GM18909 (cell line): ENCODE measurements around the gene OR2AJ1.

Experiments used
- ATAC-seq: cut with Tn5 transposase; IDR thresholded peaks from one replicate; pipeline ENCODE4 v1.9.1; 2021; ENCODE audit warnings: mild to moderate bottlenecking; ENCODE audit not compliant: unreplicated experiment, poor library complexity

OR2AJ1 gene, protein sequence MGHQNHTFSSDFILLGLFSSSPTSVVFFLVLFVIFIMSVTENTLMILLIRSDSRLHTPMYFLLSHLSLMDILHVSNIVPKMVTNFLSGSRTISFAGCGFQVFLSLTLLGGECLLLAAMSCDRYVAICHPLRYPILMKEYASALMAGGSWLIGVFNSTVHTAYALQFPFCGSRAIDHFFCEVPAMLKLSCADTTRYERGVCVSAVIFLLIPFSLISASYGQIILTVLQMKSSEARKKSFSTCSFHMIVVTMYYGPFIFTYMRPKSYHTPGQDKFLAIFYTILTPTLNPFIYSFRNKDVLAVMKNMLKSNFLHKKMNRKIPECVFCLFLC

DNA sequence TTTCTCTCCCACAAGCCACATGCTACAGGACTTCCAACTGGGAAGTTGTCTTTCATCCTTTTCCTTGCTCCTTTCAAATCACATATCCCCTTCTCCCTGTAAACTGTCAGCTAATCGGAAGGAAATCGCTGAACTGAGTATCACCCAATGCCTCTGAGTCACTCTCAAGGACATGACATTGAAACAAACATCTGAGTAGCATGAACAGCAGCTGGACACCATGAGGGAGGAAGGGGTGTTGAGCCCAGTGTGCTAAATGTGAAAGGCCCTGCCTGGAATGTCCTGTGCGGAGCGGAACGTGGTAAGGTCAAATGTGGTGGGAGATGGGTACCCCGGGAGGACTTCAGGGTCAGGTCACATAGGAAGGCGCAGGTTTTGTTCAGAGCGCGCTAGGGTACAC, at the start of gene OR2AJ1:
Gene OR2AJ1 (plus strand): TSS at position 22 of the 400 bp plus-strand sequence. CDS start 8,880 bp downstream, outside the sequence.
- no peak for ATAC-seq

GRCh38 chr1:247883346-247883745, 41.3 kb upstream of the OR2AJ1 start:
- no peak for ATAC-seq

GRCh38 chr1:247884797-247885413, 39.8 kb upstream of the OR2AJ1 start:
- ATAC-seq, result no peak

- ATAC-seq, result no peak
Observed at GRCh38 chr1:247895163-247895637, 29.5 kb upstream of the OR2AJ1 start, which contains the start of gene OR2W3. TSS of gene OR2W3 (plus strand) at chr1:247895587. CDS start at chr1:247895587, 0 bp downstream.

GRCh38 chr1:247895976-247896375, 28.7 kb upstream of the OR2AJ1 start:
- no peak for ATAC-seq

- ATAC-seq, result no peak
Observed at GRCh38 chr1:247904122-247904521, 20.6 kb upstream of the OR2AJ1 start.

DNA sequence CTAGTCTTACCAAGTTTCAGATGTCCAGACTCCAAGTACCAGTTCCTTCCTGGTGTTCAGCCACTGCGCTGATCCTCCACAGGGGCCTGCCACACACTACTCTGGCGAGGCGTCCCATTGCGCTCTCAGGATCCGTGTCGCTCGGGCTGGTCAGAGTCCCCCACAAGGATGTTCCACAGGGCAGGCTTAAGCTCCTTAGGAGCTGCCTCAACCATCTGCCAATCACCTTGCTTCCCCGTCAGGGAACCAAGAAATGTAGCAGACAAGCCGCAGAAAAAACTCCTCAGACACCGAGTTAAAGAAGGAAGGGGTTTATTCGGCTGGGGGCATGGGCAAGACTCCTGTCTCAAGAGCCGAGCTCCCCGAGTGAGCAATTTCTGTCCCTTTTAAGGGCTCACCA, 19.5 kb upstream of the OR2AJ1 start:
- no peak for ATAC-seq

DNA sequence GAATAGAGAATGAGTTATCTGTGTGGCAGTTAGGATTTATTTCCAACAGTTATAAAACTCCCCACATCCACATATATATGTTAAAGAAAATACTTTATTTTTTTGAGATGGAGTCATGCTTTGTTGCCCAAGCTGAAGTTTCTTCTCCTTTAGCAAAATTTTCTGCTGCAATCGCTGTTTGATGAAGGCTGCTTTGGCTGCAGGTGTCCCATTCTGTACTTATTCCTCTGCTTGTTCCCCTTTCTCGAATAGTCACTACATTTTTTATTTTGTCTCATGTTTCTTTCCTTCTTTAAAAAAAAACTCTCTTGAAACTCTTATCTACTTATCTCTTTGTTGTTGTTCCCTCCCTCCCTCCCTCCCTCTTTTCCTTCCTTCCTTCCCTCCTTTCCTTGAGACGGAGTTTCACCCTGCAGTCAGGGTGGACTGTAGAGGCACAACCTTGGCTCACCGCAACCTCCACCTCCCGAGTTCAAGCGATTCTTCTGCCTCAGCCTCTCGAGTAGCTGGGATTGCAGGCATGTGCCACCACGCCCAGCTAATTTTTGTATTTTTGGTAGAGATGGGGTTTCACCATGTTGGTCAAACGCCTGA, 18.7 kb upstream of the OR2AJ1 start:
- ATAC-seq, result peak; percentile 20

DNA sequence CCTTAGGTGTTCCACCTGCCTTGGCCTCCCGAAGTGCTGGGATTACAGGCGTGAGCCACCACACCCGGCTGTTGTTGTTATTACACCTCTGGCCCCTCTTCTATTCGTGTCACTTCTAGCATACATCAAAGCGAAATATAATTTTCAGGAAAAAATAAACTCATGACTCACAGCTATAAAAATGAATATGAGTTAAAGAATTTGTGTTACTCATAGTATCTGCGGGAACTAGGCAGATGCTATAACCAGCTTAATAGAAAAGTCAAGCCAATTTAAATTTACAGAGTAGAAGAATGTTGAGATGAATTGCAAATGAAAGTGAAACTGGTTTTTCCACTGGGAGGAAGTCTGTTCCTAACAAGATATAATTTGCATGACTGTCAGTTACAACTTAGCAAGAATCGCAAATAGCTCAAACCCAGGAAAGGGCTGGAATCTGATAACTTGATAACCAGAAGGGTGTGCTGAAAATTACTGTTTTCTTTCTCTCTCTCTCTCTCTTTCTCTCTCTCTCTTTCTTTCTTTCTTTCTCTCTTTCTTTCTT, 18.1 kb upstream of the OR2AJ1 start:
- ATAC-seq, result peak; percentile 42

DNA sequence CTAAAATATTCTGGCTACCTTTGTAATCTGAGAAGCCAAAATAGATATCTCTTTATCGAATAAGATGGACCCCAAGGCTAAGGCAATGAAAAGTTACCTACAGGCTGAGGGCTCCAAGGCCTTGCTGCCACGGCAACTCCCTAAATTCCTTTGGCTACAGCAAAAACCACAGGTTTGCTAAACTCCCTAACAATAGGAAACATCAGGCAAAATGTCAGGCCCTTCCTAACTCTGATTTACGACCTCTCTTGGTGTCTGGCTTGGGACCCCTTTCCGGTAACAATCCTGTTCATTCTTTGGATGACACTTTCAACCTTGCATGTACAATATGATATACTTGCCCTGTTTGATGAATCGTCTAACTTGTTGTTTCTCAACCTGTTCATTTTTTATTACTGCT, 15.9 kb upstream of the OR2AJ1 start:
- ATAC-seq, result no peak

- ATAC-seq, result no peak
Observed at GRCh38 chr1:247913786-247914185, 10.9 kb upstream of the OR2AJ1 start.

DNA sequence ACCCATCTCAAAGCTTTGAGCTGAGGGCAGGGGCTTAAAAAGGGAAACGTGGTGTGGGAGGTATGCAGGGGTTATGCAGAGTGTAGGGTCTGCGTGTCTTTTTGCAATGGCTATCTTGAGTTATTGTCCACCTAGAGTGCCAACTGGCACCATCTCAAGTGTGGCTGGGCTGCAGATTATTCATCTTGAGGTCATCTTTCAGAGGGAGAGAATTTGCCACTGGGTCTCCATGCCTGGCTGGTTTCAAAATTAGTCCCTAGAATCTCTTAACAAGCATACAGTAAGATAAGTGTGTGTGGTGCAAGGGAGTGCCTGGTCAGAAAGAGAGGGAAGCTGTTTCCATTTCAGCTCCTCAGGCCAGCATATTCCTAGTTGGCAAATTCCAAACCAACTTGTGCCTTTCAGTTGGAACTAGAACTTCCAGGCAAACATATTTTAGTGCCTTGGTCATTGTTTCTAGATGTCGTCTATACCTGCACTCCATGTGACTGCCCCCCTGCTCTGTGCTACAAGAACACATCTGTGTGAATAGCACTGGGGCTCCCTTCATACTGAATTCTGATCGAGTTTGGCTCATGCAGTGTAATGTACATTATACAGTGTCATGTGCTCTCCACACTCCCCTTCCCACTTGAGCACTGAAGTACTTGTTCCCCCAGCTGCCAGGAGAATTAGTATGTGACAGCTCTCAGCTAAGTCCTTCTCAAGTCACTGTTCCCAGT, 9.6 kb upstream of the OR2AJ1 start:
- no peak for ATAC-seq

DNA sequence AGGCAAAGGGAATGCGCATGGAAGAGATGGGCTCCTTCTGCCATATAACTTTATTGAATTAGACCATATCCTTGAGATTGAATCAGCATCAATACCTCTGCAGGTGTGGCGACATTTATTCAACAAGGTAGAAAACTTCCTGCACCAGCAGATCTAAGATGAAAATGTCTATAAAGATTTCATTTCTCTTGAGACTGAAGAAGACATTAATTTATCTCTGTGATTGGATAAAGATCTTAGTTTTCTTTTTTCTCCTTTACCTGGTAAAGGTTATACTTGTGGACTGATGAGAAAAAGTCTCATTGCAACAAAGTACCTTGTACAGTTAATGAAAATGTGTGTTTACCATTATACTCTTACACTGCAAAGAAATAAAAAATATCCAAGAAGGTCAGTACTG, 4.7 kb upstream of the OR2AJ1 start, which contains the start of gene OR2T8:
Gene OR2T8 (plus strand): TSS at position 301 of the 400 bp plus-strand sequence. CDS start 766 bp downstream, outside the sequence.
- no peak for ATAC-seq

- ATAC-seq, result no peak
Observed at GRCh38 chr1:247923941-247924340, 748 bp upstream of the OR2AJ1 start.

DNA sequence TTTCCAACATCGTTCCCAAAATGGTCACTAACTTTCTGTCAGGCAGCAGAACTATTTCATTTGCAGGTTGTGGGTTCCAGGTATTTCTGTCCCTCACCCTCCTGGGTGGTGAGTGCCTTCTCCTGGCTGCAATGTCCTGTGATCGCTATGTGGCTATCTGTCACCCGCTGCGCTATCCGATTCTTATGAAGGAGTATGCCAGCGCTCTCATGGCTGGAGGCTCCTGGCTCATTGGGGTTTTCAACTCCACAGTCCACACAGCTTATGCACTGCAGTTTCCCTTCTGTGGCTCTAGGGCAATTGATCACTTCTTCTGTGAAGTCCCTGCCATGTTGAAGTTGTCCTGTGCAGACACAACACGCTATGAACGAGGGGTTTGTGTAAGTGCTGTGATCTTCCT, 9.3 kb downstream of the OR2AJ1 start:
- no peak for ATAC-seq

DNA sequence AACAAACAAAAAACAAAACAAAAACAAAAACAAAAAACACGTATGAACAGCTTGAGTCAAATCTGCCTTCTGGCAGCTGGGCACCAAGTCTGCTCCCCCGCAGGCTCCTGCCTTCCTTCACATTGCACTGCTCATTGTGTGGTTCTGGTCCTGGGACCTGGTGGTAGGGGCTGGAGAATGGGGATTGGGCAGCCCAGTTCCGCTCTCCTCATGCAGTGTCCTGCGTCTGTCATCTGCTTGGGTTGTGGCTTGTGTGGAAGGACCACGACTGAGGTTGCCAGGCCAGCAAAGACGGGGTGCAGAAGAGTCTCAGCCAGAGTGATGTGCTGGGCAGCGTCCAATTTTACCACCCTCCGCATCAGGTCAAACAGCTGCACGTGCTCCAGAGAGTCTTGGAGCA, 11.1 kb downstream of the OR2AJ1 start:
- no peak for ATAC-seq

DNA sequence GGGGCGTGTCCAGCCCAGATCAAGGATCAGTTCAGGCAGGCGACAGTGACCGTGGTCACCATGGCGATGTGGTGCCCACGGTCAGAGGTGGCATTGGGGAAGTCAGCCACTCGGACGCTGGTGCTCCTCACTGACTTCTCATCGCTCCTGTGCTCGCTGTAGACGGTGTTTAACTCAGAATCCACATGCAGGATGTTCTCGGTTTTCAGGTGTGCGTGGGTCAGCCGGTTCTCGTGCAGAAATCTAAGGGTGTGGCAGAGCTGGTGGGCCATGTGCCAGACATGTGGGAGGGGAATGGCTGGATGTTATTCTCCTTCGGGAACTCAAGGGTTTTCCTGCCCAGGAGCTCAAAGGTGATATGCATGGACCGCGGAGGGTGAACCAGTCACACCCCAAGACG, 11.7 kb downstream of the OR2AJ1 start:
- no peak for ATAC-seq

- ATAC-seq, result peak; percentile 100
Observed at GRCh38 chr1:247936965-247937734, 12.5 kb downstream of the OR2AJ1 start.

GRCh38 chr1:247942624-247943023, 17.9 kb downstream of the OR2AJ1 start:
- ATAC-seq, result no peak

DNA sequence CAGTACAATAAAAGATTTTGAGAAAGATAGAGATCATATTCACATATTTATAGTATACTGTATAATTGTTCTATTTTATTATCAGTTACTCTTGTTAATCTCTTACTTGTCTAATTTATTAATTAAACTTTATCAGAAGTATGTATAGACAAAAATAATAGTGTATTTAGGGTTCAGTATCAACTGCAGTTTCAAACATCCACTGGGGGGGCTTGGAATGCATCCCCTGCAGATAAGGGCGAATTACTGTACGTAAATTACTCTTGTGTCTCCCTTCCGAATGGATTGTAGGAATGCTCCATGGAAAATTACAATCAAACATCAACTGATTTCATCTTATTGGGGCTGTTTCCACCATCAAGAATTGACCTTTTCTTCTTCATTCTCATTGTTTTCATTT, 23.9 kb downstream of the OR2AJ1 start, which contains the start of gene OR2L8:
Gene OR2L8 (plus strand): TSS at position 301 of the 400 bp plus-strand sequence. CDS start 0 bp downstream, at position 301.
- ATAC-seq, result no peak
